LNCaP clone FGC (cell line): ENCODE data around the gene ATRAID.

ENCODE experiments used
- DNase-seq: peaks from one replicate; pipeline ENCODE4 v3.0.0-alpha.2; 2011; ENCODE audit warnings: low read depth
- H3K4me3 ChIP-seq: 2 replicates; pipeline ENCODE4 v1.5.1; 2011; ENCODE audit warnings: mild to moderate bottlenecking, low read depth, low read length, control low read depth
- TF ChIP-seq, protein P1 (sequence below): IDR thresholded peaks from 2 replicates; pipeline ENCODE4 v1.5.1; 2012; ENCODE audit warnings: mild to moderate bottlenecking; ENCODE audit not compliant: control insufficient read depth, insufficient read depth; ENCODE audit errors: extremely low read depth

ATRAID gene

DNA sequence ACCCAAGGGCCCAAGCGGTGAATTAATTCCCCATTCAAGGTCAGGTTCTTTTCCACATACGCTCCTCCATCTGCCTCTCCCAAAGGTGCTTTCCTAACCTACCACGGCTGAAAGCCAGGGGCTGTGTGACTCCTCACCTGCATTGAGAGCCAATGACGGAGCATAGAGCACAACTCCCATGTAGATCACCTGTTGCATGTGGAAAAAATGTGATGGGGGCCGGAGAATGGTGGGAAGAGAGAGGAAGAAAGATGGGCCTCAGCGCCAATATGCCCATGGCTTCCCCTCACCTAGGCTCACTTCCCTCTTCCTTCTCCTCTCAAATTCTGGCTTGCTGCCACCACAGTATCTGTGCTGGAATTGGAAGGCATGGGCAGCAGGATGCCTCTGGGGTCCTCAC lies 5.5 kb upstream of the ATRAID start:
- no peak overlapping the region for H3K4me3 ChIP-seq
- DNase-seq: no peak
- TF ChIP-seq, protein P1, sequence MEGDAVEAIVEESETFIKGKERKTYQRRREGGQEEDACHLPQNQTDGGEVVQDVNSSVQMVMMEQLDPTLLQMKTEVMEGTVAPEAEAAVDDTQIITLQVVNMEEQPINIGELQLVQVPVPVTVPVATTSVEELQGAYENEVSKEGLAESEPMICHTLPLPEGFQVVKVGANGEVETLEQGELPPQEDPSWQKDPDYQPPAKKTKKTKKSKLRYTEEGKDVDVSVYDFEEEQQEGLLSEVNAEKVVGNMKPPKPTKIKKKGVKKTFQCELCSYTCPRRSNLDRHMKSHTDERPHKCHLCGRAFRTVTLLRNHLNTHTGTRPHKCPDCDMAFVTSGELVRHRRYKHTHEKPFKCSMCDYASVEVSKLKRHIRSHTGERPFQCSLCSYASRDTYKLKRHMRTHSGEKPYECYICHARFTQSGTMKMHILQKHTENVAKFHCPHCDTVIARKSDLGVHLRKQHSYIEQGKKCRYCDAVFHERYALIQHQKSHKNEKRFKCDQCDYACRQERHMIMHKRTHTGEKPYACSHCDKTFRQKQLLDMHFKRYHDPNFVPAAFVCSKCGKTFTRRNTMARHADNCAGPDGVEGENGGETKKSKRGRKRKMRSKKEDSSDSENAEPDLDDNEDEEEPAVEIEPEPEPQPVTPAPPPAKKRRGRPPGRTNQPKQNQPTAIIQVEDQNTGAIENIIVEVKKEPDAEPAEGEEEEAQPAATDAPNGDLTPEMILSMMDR: no peak

DNA sequence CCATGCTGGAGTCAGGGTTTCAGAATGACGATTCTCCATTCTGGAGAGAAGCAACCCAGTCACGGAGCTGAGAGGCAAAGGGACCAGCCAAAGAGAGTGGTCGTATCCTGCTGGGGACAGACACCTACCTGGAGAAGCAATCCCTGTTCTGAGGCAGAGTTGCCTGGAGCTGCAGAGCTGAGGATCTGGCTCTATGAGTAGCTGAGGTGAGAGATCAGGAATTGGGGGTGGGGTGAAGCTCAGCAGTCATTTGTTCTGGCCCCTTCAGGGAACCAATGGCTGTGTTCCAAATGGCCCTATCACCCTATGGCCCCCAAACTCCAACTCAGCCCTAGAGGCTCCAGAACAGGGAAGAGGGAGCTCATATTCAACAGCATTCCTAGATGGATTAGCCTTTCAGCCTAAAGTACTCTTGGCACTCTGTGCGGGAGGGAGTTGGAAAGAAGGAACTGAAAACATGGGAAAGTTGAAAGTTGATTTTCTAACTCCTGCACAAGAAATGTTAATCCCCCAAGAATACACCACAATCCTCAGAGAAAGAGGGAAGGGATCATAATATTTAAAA lies 3.3 kb upstream of the ATRAID start:
- TF ChIP-seq, protein P1: no peak
- no peak overlapping the region for H3K4me3 ChIP-seq
- DNase-seq: no peak

DNA sequence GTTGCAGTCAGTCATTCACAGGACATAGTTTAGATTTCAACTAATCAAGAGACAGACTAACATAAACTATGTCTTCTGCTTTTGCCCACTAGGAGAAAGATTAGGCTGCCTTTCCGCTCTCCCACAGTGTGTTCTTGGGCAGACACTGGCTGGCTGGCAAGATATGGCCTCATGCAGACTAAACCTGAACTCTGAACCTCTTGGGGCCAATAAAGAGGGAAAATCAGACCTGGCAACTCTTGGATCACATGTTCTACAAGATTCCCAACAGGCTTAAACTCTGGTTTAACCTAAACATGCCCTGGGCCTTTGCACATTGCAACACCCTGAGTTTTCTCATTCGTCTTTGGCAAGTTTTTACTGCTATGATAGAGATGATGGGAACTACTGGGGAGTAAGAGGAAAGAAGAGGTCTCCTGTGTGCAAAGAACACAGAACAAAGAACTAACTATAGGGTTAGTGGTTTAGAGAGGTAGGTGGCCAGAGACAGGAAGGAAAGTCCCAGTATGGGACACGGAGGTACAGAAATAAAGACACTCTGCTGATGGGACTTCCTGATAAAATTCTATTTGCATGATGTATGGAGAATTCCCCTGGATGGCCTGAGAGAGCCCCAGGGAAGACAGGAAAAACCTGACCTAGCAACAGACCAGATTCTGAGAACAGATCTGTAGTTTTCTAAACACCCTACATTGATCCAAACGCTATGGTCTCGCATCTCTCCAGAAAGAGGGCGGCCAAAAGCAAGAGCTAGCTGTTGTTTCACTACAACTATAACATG lies 2.0 kb upstream of the ATRAID start:
- DNase-seq: peak; percentile 34
- peak overlapping the region; percentile 23; the same call in 1 of the 2 replicates for H3K4me3 ChIP-seq
- TF ChIP-seq, protein P1: no peak

DNA sequence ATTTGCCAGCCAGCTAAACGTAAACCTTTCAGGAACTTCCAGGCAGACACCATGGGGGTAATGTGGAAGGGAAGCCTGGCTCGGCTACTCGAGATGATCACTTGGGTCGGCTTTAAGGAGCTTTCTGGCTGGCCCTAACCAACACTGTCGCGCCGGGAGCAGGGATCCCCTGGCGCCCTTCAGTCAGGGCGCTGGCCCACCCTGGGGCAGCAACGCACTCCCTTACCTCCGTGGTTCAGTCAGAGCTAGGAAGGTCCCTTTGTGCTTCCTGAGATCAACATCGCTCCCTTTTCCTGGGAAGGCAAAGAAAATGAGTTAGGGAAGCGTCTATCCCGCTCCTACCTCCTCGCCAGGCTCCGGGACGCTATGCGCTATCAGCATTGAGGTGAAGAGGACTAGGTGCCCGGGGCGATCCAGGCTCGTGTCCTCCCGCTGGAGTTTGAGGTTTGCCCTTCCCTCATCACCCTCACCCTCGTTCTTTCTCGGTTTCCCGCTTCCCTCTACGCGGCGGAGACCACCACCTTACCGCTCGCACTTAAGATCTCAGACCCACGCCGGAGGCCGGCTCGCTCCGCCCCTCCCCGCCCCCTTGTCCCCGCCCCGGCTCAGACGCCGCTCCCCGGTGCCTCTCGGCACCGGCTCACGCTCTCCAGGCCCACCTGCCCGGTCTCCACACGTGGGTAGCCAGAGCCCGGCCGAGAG lies 449 bp upstream of the ATRAID start:
- TF ChIP-seq, protein P1: no peak
- peak; percentile 36 for DNase-seq
- peak overlapping the region; percentile 82 for H3K4me3 ChIP-seq

DNA sequence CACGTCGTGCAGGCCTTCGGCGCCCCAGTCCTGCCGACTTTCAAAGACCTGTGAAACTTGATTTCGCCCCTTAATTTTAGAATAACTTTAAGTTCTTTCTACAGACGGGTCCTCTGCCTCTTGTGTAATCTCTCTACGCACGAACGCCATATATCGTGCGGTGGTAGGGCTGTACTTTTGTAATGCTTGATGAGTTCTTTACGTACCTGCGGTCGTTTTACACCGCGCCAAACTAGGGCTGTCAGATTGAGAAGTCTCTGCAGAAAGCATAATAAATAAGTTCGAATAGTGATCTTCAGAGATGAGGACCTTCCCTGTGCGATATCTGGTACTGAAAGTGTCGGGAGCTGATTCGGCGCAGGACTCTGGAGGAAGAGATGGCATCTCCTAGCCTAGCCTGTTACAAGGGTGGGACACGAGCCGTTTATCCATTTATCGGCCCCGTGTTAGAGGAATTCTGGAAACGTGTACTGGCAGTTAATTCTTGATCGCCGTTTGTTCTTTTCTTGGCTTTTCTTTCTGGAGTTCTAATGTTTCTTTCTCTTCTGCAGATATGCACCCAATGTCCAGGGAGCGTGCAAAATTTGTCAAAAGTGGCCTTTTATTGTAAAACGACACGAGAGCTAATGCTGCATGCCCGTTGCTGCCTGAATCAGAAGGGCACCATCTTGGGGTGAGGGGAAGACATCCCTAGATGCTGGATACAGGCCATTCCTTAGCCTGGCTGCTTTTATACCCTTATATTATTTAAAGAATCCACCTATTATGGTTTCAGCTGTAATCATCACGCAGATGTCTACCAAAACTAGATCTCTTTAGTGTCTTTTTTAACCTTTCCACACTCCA lies 1.0 kb downstream of the ATRAID start:
- no peak for DNase-seq
- TF ChIP-seq, protein P1: no peak
- H3K4me3 ChIP-seq: peak overlapping the region; percentile 82

DNA sequence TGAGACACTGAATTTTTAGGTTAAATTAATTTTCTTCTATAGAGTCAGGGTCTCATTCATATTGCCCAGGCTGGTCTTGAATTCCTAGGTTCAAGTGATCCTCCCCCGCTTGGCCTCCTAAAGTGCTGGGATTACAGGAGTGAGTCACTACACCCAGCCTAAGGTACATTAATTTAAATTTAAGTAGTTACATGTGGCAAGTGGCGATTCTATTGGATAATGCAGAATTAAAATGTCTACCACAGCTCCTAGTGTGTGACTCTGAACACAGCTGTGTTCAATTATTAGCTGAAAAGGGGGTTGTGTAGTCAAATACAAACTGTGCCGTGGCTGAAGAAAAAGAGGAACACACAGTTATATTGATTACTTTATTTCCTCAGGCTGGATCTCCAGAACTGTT lies 3.1 kb downstream of the ATRAID start:
- H3K4me3 ChIP-seq: no peak overlapping the region
- no peak for DNase-seq
- TF ChIP-seq, protein P1: no peak
